WI38 (cell line): ENCODE data around the gene PLEKHN1.
"Not testable (repeated sequence)": the region's sequence is repeated elsewhere in the genome, so short reads cannot be mapped to it uniquely, and the experiment has no call there.

Experiments used
- H3K4me3 ChIP-seq: 2 replicates; pipeline ENCODE4 v1.5.1; 2011; ENCODE audit warnings: low read depth, mild to moderate bottlenecking, control low read depth, low read length
- CTCF ChIP-seq: IDR thresholded peaks from 2 replicates; pipeline ENCODE4 v1.5.1; 2012; ENCODE audit warnings: low read depth, mild to moderate bottlenecking, control low read depth, low read length

The PLEKHN1 gene

GRCh38 chr1:1003618-1004419 lies 37.5 kb downstream of the PLEKHN1 start:
- TF ChIP-seq CTCF = no peak

GRCh38 chr1:1004420-1004779 lies 38.1 kb downstream of the PLEKHN1 start:
- no peak for TF ChIP-seq CTCF
- H3K4me3 ChIP-seq = no peak overlapping the region

More at GRCh38 chr1:1003618-1004419, 37.5 kb downstream of the PLEKHN1 start:
- H3K4me3 ChIP-seq = no peak overlapping the region

- no peak overlapping the region for H3K4me3 ChIP-seq
- TF ChIP-seq CTCF = no peak
Observed at GRCh38 chr1:1004780-1005697, 38.8 kb downstream of the PLEKHN1 start.

- no peak for TF ChIP-seq CTCF
- no peak overlapping the region for H3K4me3 ChIP-seq
Observed at GRCh38 chr1:1005774-1006304, 39.6 kb downstream of the PLEKHN1 start.

GRCh38 chr1:1006305-1007159 lies 40.2 kb downstream of the PLEKHN1 start:
- TF ChIP-seq CTCF = no peak

GRCh38 chr1:1010131-1010530 lies 43.8 kb downstream of the PLEKHN1 start:
- H3K4me3 ChIP-seq = not testable (repeated sequence)

More at GRCh38 chr1:1006305-1007159, 40.2 kb downstream of the PLEKHN1 start:
- no peak overlapping the region for H3K4me3 ChIP-seq

- TF ChIP-seq CTCF = no peak
- no peak overlapping the region for H3K4me3 ChIP-seq
Observed at GRCh38 chr1:1011396-1011949, 45.2 kb downstream of the PLEKHN1 start.

- H3K4me3 ChIP-seq = peak overlapping the region; percentile 81
Observed at GRCh38 chr1:1012736-1013104, 46.4 kb downstream of the PLEKHN1 start.
